Panc1 (cell line): Measurements from ENCODE around the gene GPR42. TPM values are rescaled to one million over a fixed set of nuclear protein-coding genes. Genes with fewer than 3 reads are reported as not detected.

Experiments
- ATAC-seq: fragments of 200-7000 bp; cut with Tn5 transposase; 2 replicates; pipeline ENCODE4 v1.9.1; 2020; ENCODE audit warnings: mild to moderate bottlenecking, moderate library complexity
- BruUV-seq: library from RNA; stranded (reverse); fragments of 400-500 nt; replicated peaks from 2 replicates; lab custom pipeline; 2021; lab: Mats Ljungman, UMichigan
- CTCF ChIA-PET: fragments of 300-600 bp; sonication (Branson Sonifier 250); formaldehyde crosslinking; loops from one replicate; lab custom pipeline; 2022; ENCODE audit warnings: antibody characterized with exemption; lab: Charles Lee
- POLR2A ChIA-PET: fragments of 300-600 bp; sonication (Branson Sonifier 250); formaldehyde crosslinking; loops from one replicate; lab custom pipeline; 2022; ENCODE audit warnings: antibody characterized with exemption; lab: Charles Lee
- DNase-seq: peaks from one replicate; pipeline ENCODE4 v3.0.0-alpha.2; 2010; ENCODE audit warnings: low read depth, low spot score
- H3K27ac ChIP-seq: 2 replicates; pipeline ENCODE4 v1.5.1; 2011; ENCODE audit warnings: mild to moderate bottlenecking, low read length, inconsistent platforms
- H3K27me3 ChIP-seq: fragments of 200-500 bp; sonication (Bioruptor generic); 2 replicates; pipeline ENCODE4 v1.6.0; 2014; ENCODE audit warnings: low read length, inconsistent platforms; ENCODE audit not compliant: control insufficient read depth, insufficient read depth
- H3K36me3 ChIP-seq: fragments of 200-500 bp; sonication (Bioruptor generic); 2 replicates; pipeline ENCODE4 v1.5.1; 2014; ENCODE audit warnings: inconsistent platforms, mild to moderate bottlenecking, low read length, moderate library complexity; ENCODE audit not compliant: control insufficient read depth, insufficient read depth
- H3K4me1 ChIP-seq: 2 replicates; pipeline ENCODE4 v1.5.1; 2011; ENCODE audit warnings: inconsistent platforms, mild to moderate bottlenecking, low read length, moderate library complexity; ENCODE audit not compliant: control insufficient read depth, insufficient read depth
- H3K4me3 ChIP-seq, 2 experiments: 2 replicates each; pipeline ENCODE4 v1.5.1; 2011 to 2012; ENCODE audit warnings: low read depth in 2 of 2, low read length in 2 of 2, mild to moderate bottlenecking in 2 of 2, inconsistent platforms in 1 of 2, moderate library complexity in 1 of 2
- H3K9me3 ChIP-seq: fragments of 200-500 bp; sonication (Bioruptor generic); 2 replicates; pipeline ENCODE4 v1.5.1; 2014; ENCODE audit warnings: low read depth, mild to moderate bottlenecking, inconsistent platforms, low read length, moderate library complexity; ENCODE audit not compliant: control insufficient read depth, insufficient read depth
- CTCF ChIP-seq: fragments of 450-650 bp; IDR thresholded peaks from 2 replicates; pipeline ENCODE4 v1.5.1; 2017; ENCODE audit warnings: mild to moderate bottlenecking
- POLR2AphosphoS5 ChIP-seq: IDR thresholded peaks from 2 replicates; pipeline ENCODE4 v1.6.1; 2012; ENCODE audit warnings: mild to moderate bottlenecking, low read depth, low read length, moderate library complexity
- REST ChIP-seq, 2 experiments: IDR thresholded peaks; 2 replicates each; pipeline ENCODE4 v1.6.1; 2011 to 2012; ENCODE audit warnings: low read depth in 2 of 2, control low read depth in 1 of 2, low read length in 1 of 2, mild to moderate bottlenecking in 1 of 2, moderate library complexity in 1 of 2; ENCODE audit not compliant: insufficient read depth in 1 of 2
- SIN3A ChIP-seq: IDR thresholded peaks from 2 replicates; pipeline ENCODE4 v1.6.1; 2012; ENCODE audit warnings: low read depth, mild to moderate bottlenecking, low read length, moderate library complexity, borderline replicate concordance; ENCODE audit not compliant: insufficient read depth
- TCF7L2 ChIP-seq: IDR thresholded peaks from 2 replicates; pipeline ENCODE4 v1.6.1; 2011; ENCODE audit warnings: mild to moderate bottlenecking, low read depth, low read length, inconsistent platforms
- in situ Hi-C: cut with HindIII; loops from 2 replicates; pipeline ENCODE4 v1.10.0; 2016; ENCODE audit warnings: low sequenced_read_pairs, low pct_unique_long_range_greater_than_20kb
- intact Hi-C: fragments of 100-400 bp; cut with micrococcal nuclease; formaldehyde crosslinking; loops from one replicate; pipeline ENCODE4 v1.10.0; 2022; ENCODE audit not compliant: unreplicated experiment
- total RNA-seq: library from RNA; stranded (reverse); gene quantifications from one replicate; pipeline ENCODE4 v1.2.1, GENCODE V29; 2021; ENCODE audit not compliant: unreplicated experiment

GPR42 gene
- total RNA-seq, 1 experiment from 2014 or later = not detected

DNA sequence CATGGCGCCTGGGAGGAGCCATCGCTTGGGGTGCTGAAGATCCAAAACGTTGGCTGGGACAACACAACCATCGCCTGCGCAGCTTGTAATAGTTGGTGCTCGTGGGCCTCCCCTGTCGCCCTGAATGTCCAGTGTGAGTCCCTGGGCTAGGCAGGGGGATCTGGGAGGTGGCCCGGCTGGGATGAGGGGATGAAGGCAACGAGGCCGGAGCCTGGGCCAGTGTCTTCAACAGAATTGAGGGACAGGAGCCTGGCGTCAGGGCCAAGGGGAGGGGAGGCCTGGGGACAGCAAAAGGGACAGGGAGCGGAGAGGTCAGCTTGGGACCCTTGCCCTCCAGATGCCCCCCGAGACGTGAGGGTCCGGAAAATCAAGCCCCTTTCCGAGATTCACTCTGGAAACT is 29.9 kb upstream of the GPR42 start:
- intact Hi-C loops = no loop called here
- POLR2A ChIA-PET = no interaction called here
- ATAC-seq (no peak), DNase-seq (no peak)
- in situ Hi-C loops = no loop called here
- no peaks in the 10 kb centered on the region; the same call in 1 of the 2 replicates for H3K27me3 ChIP-seq
- H3K9me3 ChIP-seq = no peaks in the 10 kb centered on the region
- no peak overlapping the region for H3K4me3 ChIP-seq
- TF ChIP-seq REST (IDR thresholded peaks at IDR 0.05; ENCODE audit: insufficient read depth in 1 of 2, low read depth in 2 of 2, low read length in 1 of 2) (no peak), TCF7L2 (no peak), SIN3A (no peak), CTCF (no peak), POLR2AphosphoS5 (no peak)
- no peaks in the 10 kb centered on the region for H3K36me3 ChIP-seq
- no peak overlapping the region for H3K27ac ChIP-seq
- no TSS peak for BruUV-seq
- no peaks in the 10 kb centered on the region for H3K4me1 ChIP-seq
- CTCF ChIA-PET = no interaction called here

- Histone ChIP-seq H3K36me3 (no peaks in the 10 kb centered on the region), H3K4me1 (no peaks in the 10 kb centered on the region), H3K27ac (no peak overlapping the region), H3K27me3 (no peaks in the 10 kb centered on the region; the same call in 1 of the 2 replicates), H3K4me3 (no peak overlapping the region), H3K9me3 (no peaks in the 10 kb centered on the region)
- POLR2A ChIA-PET = no interaction called here
- intact Hi-C loops = no loop called here
- BruUV-seq = no TSS peak
- DNase-seq (no peak), ATAC-seq (no peak)
- CTCF ChIA-PET = no interaction called here
- in situ Hi-C loops = no loop called here
- TF ChIP-seq POLR2AphosphoS5 = no peak
- no peak for TF ChIP-seq CTCF
- TF ChIP-seq REST (IDR thresholded peaks at IDR 0.05; ENCODE audit: insufficient read depth in 1 of 2, low read depth in 2 of 2, low read length in 1 of 2) = no peak
- TF ChIP-seq TCF7L2 = no peak
- no peak for TF ChIP-seq SIN3A
Observed at GRCh38 chr19:35341565-35342225, 29.2 kb upstream of the GPR42 start.
